GM21367 (cell line): ENCODE results near the gene SYNPO2.
"Not testable (repeated sequence)": the region's sequence is repeated elsewhere in the genome, so short reads cannot be mapped to it uniquely, and the experiment has no call there.

Experiments
- ATAC-seq: cut with Tn5 transposase; IDR thresholded peaks from one replicate; pipeline ENCODE4 v1.9.1; 2021; ENCODE audit not compliant: unreplicated experiment

The SYNPO2 gene

GRCh38 chr4:119028296-119028695, 139.6 kb downstream of the SYNPO2 start:
- no peak for ATAC-seq

- no peak for ATAC-seq
Measured at GRCh38 chr4:119029847-119030535, 141.3 kb downstream of the SYNPO2 start.

- no peak for ATAC-seq
Measured at GRCh38 chr4:119030536-119030890, 141.9 kb downstream of the SYNPO2 start.

- ATAC-seq = no peak
Measured at GRCh38 chr4:119031218-119031617, 142.6 kb downstream of the SYNPO2 start.

GRCh38 chr4:119032921-119033685, 144.4 kb downstream of the SYNPO2 start:
- no peak for ATAC-seq

- no peak for ATAC-seq
Measured at GRCh38 chr4:119034276-119035008, 145.8 kb downstream of the SYNPO2 start.

- ATAC-seq = no peak
Measured at GRCh38 chr4:119035951-119036737, 147.5 kb downstream of the SYNPO2 start.

- ATAC-seq = no peak
Measured at GRCh38 chr4:119037709-119038108, 149.1 kb downstream of the SYNPO2 start.

- ATAC-seq = peak; percentile 47
Measured at GRCh38 chr4:119038116-119038841, 149.6 kb downstream of the SYNPO2 start.

GRCh38 chr4:119039160-119039559, 150.5 kb downstream of the SYNPO2 start:
- no peak for ATAC-seq

- ATAC-seq = no peak
Measured at GRCh38 chr4:119039779-119040178, 151.1 kb downstream of the SYNPO2 start.

GRCh38 chr4:119040261-119040660, 151.6 kb downstream of the SYNPO2 start:
- no peak for ATAC-seq

GRCh38 chr4:119040694-119041185, 152.1 kb downstream of the SYNPO2 start:
- no peak for ATAC-seq

GRCh38 chr4:119041396-119041795, 152.7 kb downstream of the SYNPO2 start:
- no peak for ATAC-seq

- ATAC-seq = peak; percentile 90
Measured at GRCh38 chr4:119041951-119042560, 153.4 kb downstream of the SYNPO2 start.

- ATAC-seq = no peak
Measured at GRCh38 chr4:119046263-119046662, 157.6 kb downstream of the SYNPO2 start.

- not testable (repeated sequence) for ATAC-seq
Measured at GRCh38 chr4:119047059-119047458, 158.4 kb downstream of the SYNPO2 start.

- ATAC-seq = no peak
Measured at GRCh38 chr4:119048446-119048845, 159.8 kb downstream of the SYNPO2 start.

- ATAC-seq = no peak
Measured at GRCh38 chr4:119049342-119049741, 160.7 kb downstream of the SYNPO2 start.
